Neural progenitor cell (in vitro differentiated cells): ENCODE data around the gene CCDC149. TPM values are rescaled to one million over a fixed set of nuclear protein-coding genes. Genes with fewer than 3 reads are reported as not detected.

ENCODE experiments used
- DNase-seq: peaks from one replicate; pipeline ENCODE4 v3.0.0-alpha.2; 2016; ENCODE audit warnings: low spot score
- H2AFZ ChIP-seq: fragments of 200-600 bp; sonication (generic); replicated peaks from 2 replicates; pipeline ENCODE4 v1.6.1; 2016; ENCODE audit warnings: antibody characterized with exemption
- H3F3A ChIP-seq: fragments of 200-600 bp; sonication (generic); 2 replicates; pipeline ENCODE4 v1.6.1; 2016; ENCODE audit warnings: antibody characterized with exemption, low read depth
- H3K27ac ChIP-seq: fragments of 200-600 bp; sonication (generic); 2 replicates; pipeline ENCODE4 v1.5.1; 2016; ENCODE audit warnings: mild to moderate bottlenecking
- H3K27me3 ChIP-seq: fragments of 200-600 bp; sonication (generic); 2 replicates; pipeline ENCODE4 v1.6.1; 2016; ENCODE audit warnings: mild to moderate bottlenecking, moderate library complexity
- H3K36me3 ChIP-seq: fragments of 200-600 bp; sonication (generic); 2 replicates; pipeline ENCODE4 v1.5.1; 2016
- H3K4me1 ChIP-seq: fragments of 200-600 bp; sonication (generic); 2 replicates; pipeline ENCODE4 v1.6.1; 2016; ENCODE audit warnings: mixed run types
- H3K4me2 ChIP-seq: fragments of 200-600 bp; sonication (generic); 2 replicates; pipeline ENCODE4 v1.6.1; 2016
- H3K4me3 ChIP-seq: fragments of 200-600 bp; sonication (generic); 2 replicates; pipeline ENCODE4 v1.5.1; 2016
- H3K79me2 ChIP-seq: fragments of 200-600 bp; sonication (generic); 2 replicates; pipeline ENCODE4 v1.6.1; 2016; ENCODE audit warnings: low read depth
- H3K9ac ChIP-seq: fragments of 200-600 bp; sonication (generic); 2 replicates; pipeline ENCODE4 v1.6.1; 2016
- H3K9me3 ChIP-seq: fragments of 200-600 bp; sonication (generic); 2 replicates; pipeline ENCODE4 v1.5.1; 2016; ENCODE audit warnings: low read depth
- H4K20me1 ChIP-seq: fragments of 200-600 bp; sonication (generic); 2 replicates; pipeline ENCODE4 v1.6.1; 2016; ENCODE audit warnings: low read depth
- H3K27ac Mint-ChIP-seq: 3 replicates; pipeline ENCODE4 v1.8.0; 2021; ENCODE audit warnings: mixed read lengths
- H3K27me3 Mint-ChIP-seq: 2 replicates; pipeline ENCODE4 v1.8.0; 2022; ENCODE audit warnings: low read depth, mild to moderate bottlenecking, inconsistent platforms, moderate library complexity, mixed read lengths; ENCODE audit not compliant: insufficient read depth
- H3K36me3 Mint-ChIP-seq: 3 replicates; pipeline ENCODE4 v1.8.0; 2021; ENCODE audit warnings: mixed read lengths
- H3K4me1 Mint-ChIP-seq: 3 replicates; pipeline ENCODE4 v1.8.0; 2021; ENCODE audit warnings: mixed read lengths
- H3K4me3 Mint-ChIP-seq: 3 replicates; pipeline ENCODE4 v1.8.0; 2021; ENCODE audit warnings: mild to moderate bottlenecking, moderate library complexity, mixed read lengths
- H3K9me3 Mint-ChIP-seq: 3 replicates; pipeline ENCODE4 v1.8.0; 2020; ENCODE audit warnings: mixed read lengths
- CTCF ChIP-seq: fragments of 200-600 bp; sonication (generic); IDR thresholded peaks from 2 replicates; pipeline ENCODE4 v1.5.1; 2017; ENCODE audit warnings: antibody characterized with exemption, mild to moderate bottlenecking
- EZH2 ChIP-seq: fragments of 200-600 bp; sonication (generic); IDR thresholded peaks from 2 replicates; pipeline ENCODE4 v1.6.1; 2017; ENCODE audit warnings: antibody characterized with exemption, mild to moderate bottlenecking, moderate library complexity
- EZH2phosphoT487 ChIP-seq: fragments of 200-600 bp; sonication (generic); IDR thresholded peaks from 2 replicates; pipeline ENCODE4 v1.6.1; 2017; ENCODE audit warnings: antibody characterized with exemption
- total RNA-seq: library from RNA; depleted of rRNA; stranded (reverse); fragments of >200 nt; gene quantifications from 2 replicates; pipeline ENCODE4 v1.2.3, GENCODE V29; 2015; ENCODE audit warnings: low replicate concordance

CCDC149 gene
- total RNA-seq, 1 donor from 2014 or later = 3.4 TPM

GRCh38 chr4:24858550-24858949 is 54.3 kb downstream of the CCDC149 start:
- no peaks in the 10 kb centered on the region for H3K79me2 ChIP-seq
- H3K9ac ChIP-seq = no peak overlapping the region
- no peaks in the 10 kb centered on the region for H3K9me3 ChIP-seq
- no peak overlapping the region for H3K4me3 ChIP-seq
- H3K4me2 ChIP-seq = no peak overlapping the region
- H3F3A ChIP-seq = no peaks in the 10 kb centered on the region
- H3K27ac ChIP-seq = no peak overlapping the region
- TF ChIP-seq EZH2 = no peak
- TF ChIP-seq CTCF = no peak
- TF ChIP-seq EZH2phosphoT487 = no peak
- no peak for DNase-seq
- Mint-ChIP-seq H3K4me1 (peaks cover 19% of the 10 kb centered on the region), H3K9me3 (peaks cover 16% of the 10 kb centered on the region), H3K27ac (no peak overlapping the region), H3K27me3 (peaks cover 2% of the 10 kb centered on the region), H3K4me3 (no peak overlapping the region), H3K36me3 (peaks cover 5% of the 10 kb centered on the region)
- H3K36me3 ChIP-seq = no peaks in the 10 kb centered on the region
- H3K27me3 ChIP-seq = no peaks in the 10 kb centered on the region
- H4K20me1 ChIP-seq = no peaks in the 10 kb centered on the region
- no peak overlapping the region for H2AFZ ChIP-seq
- no peaks in the 10 kb centered on the region for H3K4me1 ChIP-seq

GRCh38 chr4:24858026-24858425 is 54.8 kb downstream of the CCDC149 start:
- no peaks in the 10 kb centered on the region for H3K36me3 ChIP-seq
- no peak for DNase-seq
- H3K4me3 ChIP-seq = no peak overlapping the region
- TF ChIP-seq CTCF (no peak), EZH2 (no peak), EZH2phosphoT487 (no peak)
- peaks cover 13% of the 10 kb centered on the region for H3K9me3 Mint-ChIP-seq
- no peak overlapping the region for H2AFZ ChIP-seq
- no peak overlapping the region for H3K9ac ChIP-seq
- H3K27ac Mint-ChIP-seq = no peak overlapping the region
- no peaks in the 10 kb centered on the region for H4K20me1 ChIP-seq
- H3K4me3 Mint-ChIP-seq = no peak overlapping the region
- no peaks in the 10 kb centered on the region for H3K4me1 ChIP-seq
- no peaks in the 10 kb centered on the region for H3K27me3 ChIP-seq
- H3K4me2 ChIP-seq = no peak overlapping the region
- no peak overlapping the region for H3K27ac ChIP-seq
- H3K36me3 Mint-ChIP-seq = peaks cover 3% of the 10 kb centered on the region
- no peaks in the 10 kb centered on the region for H3F3A ChIP-seq
- no peaks in the 10 kb centered on the region for H3K79me2 ChIP-seq
- H3K4me1 Mint-ChIP-seq = peaks cover 19% of the 10 kb centered on the region
- peaks cover 2% of the 10 kb centered on the region for H3K27me3 Mint-ChIP-seq
- no peaks in the 10 kb centered on the region for H3K9me3 ChIP-seq

- H3K36me3 ChIP-seq = no peaks in the 10 kb centered on the region
- peaks cover 2% of the 10 kb centered on the region for H3K27me3 Mint-ChIP-seq
- H2AFZ ChIP-seq = no peak overlapping the region
- peak; percentile 23 for DNase-seq
- H3K4me2 ChIP-seq = no peak overlapping the region
- H3K27me3 ChIP-seq = no peaks in the 10 kb centered on the region
- H3K4me1 ChIP-seq = no peaks in the 10 kb centered on the region
- H3K4me1 Mint-ChIP-seq = peaks cover 26% of the 10 kb centered on the region
- no peak overlapping the region for H3K27ac ChIP-seq
- no peaks in the 10 kb centered on the region for H3F3A ChIP-seq
- no peak overlapping the region for H3K9ac ChIP-seq
- no peaks in the 10 kb centered on the region for H4K20me1 ChIP-seq
- H3K9me3 ChIP-seq = no peaks in the 10 kb centered on the region
- peaks cover 3% of the 10 kb centered on the region for H3K36me3 Mint-ChIP-seq
- no peaks in the 10 kb centered on the region for H3K79me2 ChIP-seq
- H3K27ac Mint-ChIP-seq = peak overlapping the region; percentile 68
- TF ChIP-seq EZH2phosphoT487 = no peak
- TF ChIP-seq EZH2 = no peak
- TF ChIP-seq CTCF = no peak
- no peak overlapping the region for H3K4me3 Mint-ChIP-seq
- H3K9me3 Mint-ChIP-seq = peaks cover 13% of the 10 kb centered on the region
- H3K4me3 ChIP-seq = no peak overlapping the region
Measured at GRCh38 chr4:24856586-24856985, 56.3 kb downstream of the CCDC149 start.
